GM12874 (cell line): ENCODE measurements around the gene OR52E4.

Experiments
- TF ChIP-seq, protein P1 (sequence below): IDR thresholded peaks from 2 replicates; pipeline ENCODE4 v1.5.1; 2011; ENCODE audit warnings: low read depth, mild to moderate bottlenecking, control low read depth, low read length, moderate library complexity; ENCODE audit not compliant: insufficient read depth

OR52E4 gene

GRCh38 chr11:5928271-5928670 lies 47.8 kb downstream of the OR52E4 start:
- TF ChIP-seq, protein P1, sequence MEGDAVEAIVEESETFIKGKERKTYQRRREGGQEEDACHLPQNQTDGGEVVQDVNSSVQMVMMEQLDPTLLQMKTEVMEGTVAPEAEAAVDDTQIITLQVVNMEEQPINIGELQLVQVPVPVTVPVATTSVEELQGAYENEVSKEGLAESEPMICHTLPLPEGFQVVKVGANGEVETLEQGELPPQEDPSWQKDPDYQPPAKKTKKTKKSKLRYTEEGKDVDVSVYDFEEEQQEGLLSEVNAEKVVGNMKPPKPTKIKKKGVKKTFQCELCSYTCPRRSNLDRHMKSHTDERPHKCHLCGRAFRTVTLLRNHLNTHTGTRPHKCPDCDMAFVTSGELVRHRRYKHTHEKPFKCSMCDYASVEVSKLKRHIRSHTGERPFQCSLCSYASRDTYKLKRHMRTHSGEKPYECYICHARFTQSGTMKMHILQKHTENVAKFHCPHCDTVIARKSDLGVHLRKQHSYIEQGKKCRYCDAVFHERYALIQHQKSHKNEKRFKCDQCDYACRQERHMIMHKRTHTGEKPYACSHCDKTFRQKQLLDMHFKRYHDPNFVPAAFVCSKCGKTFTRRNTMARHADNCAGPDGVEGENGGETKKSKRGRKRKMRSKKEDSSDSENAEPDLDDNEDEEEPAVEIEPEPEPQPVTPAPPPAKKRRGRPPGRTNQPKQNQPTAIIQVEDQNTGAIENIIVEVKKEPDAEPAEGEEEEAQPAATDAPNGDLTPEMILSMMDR, result no peak

DNA sequence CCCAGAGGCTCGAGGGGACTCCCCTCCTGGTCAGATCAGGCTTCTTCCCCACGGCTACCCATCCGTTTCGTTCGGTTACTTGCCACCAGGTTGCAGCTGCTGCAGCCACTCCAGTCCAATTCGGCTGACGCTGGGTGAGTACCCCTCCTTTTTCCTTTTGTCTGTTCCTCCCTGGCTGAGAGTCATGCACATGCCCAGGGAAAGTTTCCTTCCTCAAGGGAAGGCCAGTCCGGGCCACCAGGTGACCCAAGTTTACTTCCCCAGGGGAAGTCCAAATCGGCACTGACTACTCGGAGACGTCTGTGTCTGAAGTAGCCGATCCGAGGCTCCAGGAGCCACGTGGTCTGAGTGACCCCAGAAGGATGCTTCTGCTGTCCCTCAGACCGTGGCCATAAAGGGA lies 48.4 kb downstream of the OR52E4 start:
- TF ChIP-seq, protein P1, result no peak

- TF ChIP-seq, protein P1, result no peak
Measured at GRCh38 chr11:5929571-5930368, 49.3 kb downstream of the OR52E4 start.

GRCh38 chr11:5930614-5931013 lies 50.2 kb downstream of the OR52E4 start:
- TF ChIP-seq, protein P1, result no peak

DNA sequence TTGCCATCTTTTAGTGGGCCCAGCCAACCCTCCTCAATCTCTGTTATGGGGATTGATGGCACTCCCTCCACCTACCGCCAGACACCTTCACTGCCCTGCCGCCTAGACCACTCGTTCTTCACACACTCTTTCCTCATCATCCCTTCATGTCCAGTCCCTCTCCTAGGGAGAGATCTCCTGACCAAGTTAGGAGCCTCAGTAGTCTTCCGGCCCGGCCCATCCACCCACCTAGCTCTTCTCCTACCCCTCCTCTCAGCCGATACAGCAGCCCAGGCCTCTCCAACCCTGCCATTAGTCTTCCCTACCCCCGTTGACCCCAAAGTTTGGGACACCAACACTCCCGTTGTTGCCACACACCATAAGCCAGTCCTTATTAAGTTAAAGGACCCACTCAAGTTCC lies 50.6 kb downstream of the OR52E4 start:
- TF ChIP-seq, protein P1, result no peak

- TF ChIP-seq, protein P1, result no peak
Measured at GRCh38 chr11:5932671-5933070, 52.2 kb downstream of the OR52E4 start.

- TF ChIP-seq, protein P1, result no peak
Measured at GRCh38 chr11:5933116-5933515, 52.7 kb downstream of the OR52E4 start.
